DND-41 (cell line): ENCODE data around the gene AHNAK.

Source experiments
- CTCF ChIP-seq: IDR thresholded peaks from 2 replicates; pipeline ENCODE4 v1.5.1; 2012; ENCODE audit warnings: borderline replicate concordance, low read length, moderate library complexity, mild to moderate bottlenecking; ENCODE audit not compliant: poor library complexity, severe bottlenecking; ENCODE audit errors: extremely low read depth
- EZH2 ChIP-seq: IDR thresholded peaks from 3 replicates; pipeline ENCODE4 v1.6.1; 2012; ENCODE audit warnings: borderline replicate concordance, low read depth, mild to moderate bottlenecking, moderate library complexity, low read length, inconsistent platforms; ENCODE audit not compliant: severe bottlenecking

GRCh38 chr11:62395885-62396551 lies 150.6 kb downstream of the AHNAK start:
- TF ChIP-seq CTCF (no peak), EZH2 (no peak)
